ENCODE results near the gene PSMC3. TPM values are rescaled to one million over a fixed set of nuclear protein-coding genes. Genes with fewer than 3 reads are reported as not detected.

Gene PSMC3
- total RNA-seq, 4 donors from 2014 or later, result 81.0 to 164 (median 118) TPM

DNA sequence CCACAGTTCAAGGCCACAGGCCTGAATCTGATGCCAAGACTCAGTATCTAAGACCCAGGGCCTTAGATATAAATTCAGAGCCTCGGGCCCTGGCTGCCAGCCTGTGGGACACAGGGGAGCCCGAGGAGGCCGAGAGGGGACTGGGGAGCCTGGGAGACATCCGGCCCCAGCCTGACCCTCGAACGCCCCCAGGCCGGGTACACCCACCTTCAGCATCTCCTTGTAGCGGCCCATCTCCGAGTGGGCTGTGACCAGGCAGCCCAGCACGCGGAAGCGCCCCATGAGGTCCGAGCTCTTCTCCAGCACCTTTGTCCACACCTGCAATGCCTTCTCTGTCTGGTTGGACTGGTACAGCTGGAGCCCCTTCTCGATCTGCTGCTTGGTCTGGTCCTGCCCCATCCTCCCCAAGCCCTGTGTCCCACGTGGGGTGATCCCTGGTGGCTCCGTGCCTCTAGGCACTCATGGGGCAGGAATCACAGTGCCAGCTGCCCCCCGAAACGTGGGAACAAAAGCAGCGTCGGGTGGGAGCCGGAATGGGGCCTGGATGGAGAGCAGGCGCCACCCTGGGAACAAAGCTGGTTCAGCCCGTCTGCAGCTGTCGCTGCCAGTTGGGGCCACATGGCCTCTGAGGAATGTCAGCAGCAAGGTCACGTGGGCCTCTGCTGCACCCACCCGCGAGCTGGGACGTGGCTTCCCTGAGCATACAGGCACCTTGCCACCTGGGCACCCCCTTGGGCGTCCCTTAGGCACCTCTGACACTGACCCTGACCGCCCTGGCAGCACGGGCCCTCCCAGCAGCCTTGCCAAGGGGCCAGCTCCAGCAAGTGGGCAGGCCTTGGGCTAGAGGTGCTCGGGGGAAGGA, 22.6 kb upstream of the PSMC3 start, which contains the start of gene RAPSN:
RAPSN (minus strand) TSS at position 571 of the 862 bp plus-strand sequence; CDS start at position 399, 172 bp downstream.
- intact Hi-C loops (cut with DNase I; ENCODE audit: low total_unique reads), result no loop called here
- 73 to 87% methylated on average over 18 to 27 of the region's 32 CpGs for WGBS, 2 donors
- TF ChIP-seq POLR2A (IDR thresholded peaks at IDR 0.05), result no peak
- no peak for TF ChIP-seq CTCF (IDR thresholded peaks at IDR 0.05)
- no peak within 1 kb of the TSS for H3K4me3 ChIP-seq (ENCODE audit: low read depth, poor library complexity, severe bottlenecking)
- DNase-seq (ENCODE audit: low spot score in 2 of 2), result no peak

DNA sequence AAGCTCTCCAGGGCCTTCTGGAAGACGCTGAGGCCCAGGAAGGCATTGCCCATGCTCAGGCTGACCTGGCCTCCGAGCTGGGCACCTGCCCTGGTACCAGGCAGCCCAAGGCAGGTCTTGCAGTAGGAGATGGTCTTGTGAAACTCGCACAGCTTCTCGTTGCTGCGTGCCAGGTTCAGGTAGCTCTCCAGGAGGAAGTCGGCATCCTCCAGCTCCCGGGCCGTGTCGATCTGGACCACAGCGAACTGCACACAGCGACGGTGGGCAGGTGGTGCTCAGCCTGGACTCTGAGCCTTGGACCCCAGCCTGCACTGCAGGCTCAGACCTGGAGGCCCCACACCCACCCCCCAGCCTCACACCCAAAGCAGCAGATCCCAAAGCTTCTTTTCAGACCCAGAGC, 21.7 kb upstream of the PSMC3 start:
- WGBS, 2 donors, result 87 to 91% methylated on average over 7 to 8 of the region's 12 CpGs
- TF ChIP-seq POLR2A (IDR thresholded peaks at IDR 0.05), result no peak
- TF ChIP-seq CTCF (IDR thresholded peaks at IDR 0.05), result no peak
- intact Hi-C loops (cut with DNase I; ENCODE audit: low total_unique reads), result no loop called here
- no peak for DNase-seq (ENCODE audit: low spot score in 2 of 2)
- no peak overlapping the region for H3K4me3 ChIP-seq (ENCODE audit: low read depth, poor library complexity, severe bottlenecking)

DNA sequence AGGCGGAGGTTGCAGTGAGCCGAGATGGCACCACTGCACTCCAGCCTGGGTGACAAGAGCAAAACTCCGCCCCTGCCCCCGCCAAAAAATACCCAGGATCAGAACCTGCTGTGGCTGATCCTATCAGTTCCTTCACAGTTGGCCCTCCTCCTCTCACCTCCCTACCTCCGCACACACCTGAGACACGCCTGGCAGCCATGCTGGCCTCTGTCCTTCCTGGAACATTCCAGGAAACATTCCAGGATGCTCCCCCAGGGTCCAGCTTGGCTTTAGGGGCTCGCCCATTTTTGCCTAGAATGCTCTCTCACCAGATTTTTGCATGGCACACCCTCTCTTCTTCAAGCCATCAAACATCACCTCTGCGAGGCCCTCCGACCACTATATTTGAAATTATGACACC, 20.6 kb upstream of the PSMC3 start:
- H3K4me3 ChIP-seq (ENCODE audit: low read depth, poor library complexity, severe bottlenecking), result no peak overlapping the region
- WGBS, 2 donors, result 92 to 94% methylated on average over 9 of the region's 9 CpGs
- intact Hi-C loops (cut with DNase I; ENCODE audit: low total_unique reads), result no loop called here
- no peak for DNase-seq (ENCODE audit: low spot score in 2 of 2)
- TF ChIP-seq CTCF (IDR thresholded peaks at IDR 0.05) (no peak), POLR2A (IDR thresholded peaks at IDR 0.05) (no peak)

- 89 to 95% methylated on average over 4 of the region's 4 CpGs for WGBS, 2 donors
- no peak for TF ChIP-seq POLR2A (IDR thresholded peaks at IDR 0.05)
- TF ChIP-seq CTCF (IDR thresholded peaks at IDR 0.05), result no peak
- H3K4me3 ChIP-seq (ENCODE audit: low read depth, poor library complexity, severe bottlenecking), result no peak overlapping the region
- intact Hi-C loops (cut with DNase I; ENCODE audit: low total_unique reads), result no loop called here
- DNase-seq (ENCODE audit: low spot score in 2 of 2), result no peak
Observed at GRCh38 chr11:47445840-47446239, 19.6 kb upstream of the PSMC3 start.

DNA sequence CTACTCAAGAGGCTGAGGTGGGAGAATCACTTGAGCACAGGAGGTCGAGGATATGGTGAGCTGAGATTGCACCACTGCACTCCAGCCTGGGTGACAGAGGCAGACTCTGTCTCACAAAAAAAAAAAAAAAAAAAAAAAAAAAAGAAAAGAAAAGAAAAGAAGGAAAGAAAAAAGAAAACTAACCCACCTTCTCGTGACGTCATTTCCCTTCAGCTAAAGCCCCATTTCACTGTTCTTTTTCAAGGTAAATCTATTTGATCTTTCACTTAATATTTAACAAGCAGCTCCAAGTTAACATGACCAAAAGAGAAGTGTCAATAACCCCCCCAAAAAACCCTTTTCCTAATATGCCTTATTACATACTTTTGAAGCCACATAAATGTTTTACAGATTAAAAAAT, 17.6 kb upstream of the PSMC3 start:
- no peak for DNase-seq (ENCODE audit: low spot score in 2 of 2)
- WGBS, 2 donors, result 79 to 84% methylated on average over 3 of the region's 3 CpGs
- H3K4me3 ChIP-seq (ENCODE audit: low read depth, poor library complexity, severe bottlenecking), result no peak overlapping the region
- TF ChIP-seq CTCF (IDR thresholded peaks at IDR 0.05) (no peak), POLR2A (IDR thresholded peaks at IDR 0.05) (no peak)
- intact Hi-C loops (cut with DNase I; ENCODE audit: low total_unique reads), result no loop called here
